Panc1 (cell line): Measurements from ENCODE around the gene NQO1.
"Not testable (repeated sequence)": the region's sequence is repeated elsewhere in the genome, so short reads cannot be mapped to it uniquely, and the experiment has no call there.

Experiments used
- POLR2AphosphoS5 ChIP-seq: IDR thresholded peaks from 2 replicates; pipeline ENCODE4 v1.6.1; 2012; ENCODE audit warnings: mild to moderate bottlenecking, low read depth, low read length, moderate library complexity
- TCF7L2 ChIP-seq: IDR thresholded peaks from 2 replicates; pipeline ENCODE4 v1.6.1; 2011; ENCODE audit warnings: mild to moderate bottlenecking, low read depth, low read length, inconsistent platforms
- TF ChIP-seq, protein P1 (sequence below): fragments of 450-650 bp; IDR thresholded peaks from 2 replicates; pipeline ENCODE4 v1.5.1; 2017; ENCODE audit warnings: mild to moderate bottlenecking

DNA sequence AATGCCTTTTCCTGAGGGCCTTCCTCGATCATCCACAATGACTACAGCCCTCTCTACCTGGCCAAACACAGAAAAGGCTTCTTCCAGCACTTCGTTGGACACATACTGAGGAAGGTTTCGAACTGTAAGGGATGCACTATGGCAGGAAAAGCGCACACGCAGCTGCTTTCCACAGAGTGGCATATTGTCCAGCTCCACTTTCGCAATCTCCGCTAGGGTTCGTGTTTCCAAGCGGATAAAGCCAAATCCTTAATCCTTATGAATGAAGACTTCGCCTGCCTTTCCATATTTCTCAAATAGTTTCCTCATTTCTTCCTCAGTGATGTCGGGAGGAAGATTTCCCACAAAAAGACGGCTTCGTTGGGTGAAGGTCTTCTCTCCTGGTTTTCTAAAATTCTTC lies 31.0 kb upstream of the NQO1 start:
- TF ChIP-seq, protein P1, sequence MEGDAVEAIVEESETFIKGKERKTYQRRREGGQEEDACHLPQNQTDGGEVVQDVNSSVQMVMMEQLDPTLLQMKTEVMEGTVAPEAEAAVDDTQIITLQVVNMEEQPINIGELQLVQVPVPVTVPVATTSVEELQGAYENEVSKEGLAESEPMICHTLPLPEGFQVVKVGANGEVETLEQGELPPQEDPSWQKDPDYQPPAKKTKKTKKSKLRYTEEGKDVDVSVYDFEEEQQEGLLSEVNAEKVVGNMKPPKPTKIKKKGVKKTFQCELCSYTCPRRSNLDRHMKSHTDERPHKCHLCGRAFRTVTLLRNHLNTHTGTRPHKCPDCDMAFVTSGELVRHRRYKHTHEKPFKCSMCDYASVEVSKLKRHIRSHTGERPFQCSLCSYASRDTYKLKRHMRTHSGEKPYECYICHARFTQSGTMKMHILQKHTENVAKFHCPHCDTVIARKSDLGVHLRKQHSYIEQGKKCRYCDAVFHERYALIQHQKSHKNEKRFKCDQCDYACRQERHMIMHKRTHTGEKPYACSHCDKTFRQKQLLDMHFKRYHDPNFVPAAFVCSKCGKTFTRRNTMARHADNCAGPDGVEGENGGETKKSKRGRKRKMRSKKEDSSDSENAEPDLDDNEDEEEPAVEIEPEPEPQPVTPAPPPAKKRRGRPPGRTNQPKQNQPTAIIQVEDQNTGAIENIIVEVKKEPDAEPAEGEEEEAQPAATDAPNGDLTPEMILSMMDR = not testable (repeated sequence)
- TF ChIP-seq POLR2AphosphoS5, TCF7L2: not testable (repeated sequence)
